GM10847 (cell line): Measurements from ENCODE around the gene TSPAN8.

Experiments
- POLR2A ChIP-seq: IDR thresholded peaks from 2 replicates; pipeline ENCODE4 v1.6.1; 2011; ENCODE audit not compliant: insufficient read length; ENCODE audit errors: extremely low read depth

The TSPAN8 gene

DNA sequence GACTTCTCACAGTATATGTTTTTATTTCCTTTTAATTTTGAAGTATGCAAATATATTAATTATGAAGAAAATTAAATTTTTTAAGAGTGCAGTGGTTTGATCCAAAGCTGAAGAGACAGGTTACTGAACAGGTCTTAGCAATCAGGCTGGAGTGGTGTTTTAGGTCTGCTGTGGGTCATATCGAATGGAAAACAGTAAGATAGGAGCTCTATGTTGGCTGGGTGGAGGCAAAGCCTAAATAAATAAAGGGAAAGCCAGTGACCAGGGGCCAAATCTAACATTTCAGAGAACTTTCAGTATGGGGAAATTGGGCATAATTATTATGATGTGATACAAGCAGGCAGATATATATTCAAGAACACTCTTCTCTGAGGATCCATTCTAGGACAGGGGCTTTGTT lies 12.7 kb upstream of the TSPAN8 start:
- TF ChIP-seq POLR2A, result no peak

DNA sequence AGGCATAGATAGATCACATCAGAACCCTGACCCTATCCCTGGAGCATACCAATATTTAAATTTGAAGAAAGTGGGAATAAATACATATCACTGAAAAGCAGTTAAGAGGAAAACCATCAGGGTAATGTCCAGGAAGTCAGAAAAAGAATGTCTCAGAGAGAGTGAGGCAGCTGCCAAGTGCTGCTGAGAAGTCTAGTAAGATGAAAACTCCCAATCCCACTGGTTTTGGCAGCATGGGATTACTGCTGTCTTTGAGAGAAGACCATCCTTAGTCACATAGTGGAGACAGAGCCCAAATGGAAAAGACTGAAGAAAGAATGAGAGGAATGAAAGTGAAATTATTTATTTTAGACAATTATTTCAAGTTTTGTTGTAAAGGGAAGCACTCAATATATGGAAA lies 11.5 kb upstream of the TSPAN8 start:
- no peak for TF ChIP-seq POLR2A

DNA sequence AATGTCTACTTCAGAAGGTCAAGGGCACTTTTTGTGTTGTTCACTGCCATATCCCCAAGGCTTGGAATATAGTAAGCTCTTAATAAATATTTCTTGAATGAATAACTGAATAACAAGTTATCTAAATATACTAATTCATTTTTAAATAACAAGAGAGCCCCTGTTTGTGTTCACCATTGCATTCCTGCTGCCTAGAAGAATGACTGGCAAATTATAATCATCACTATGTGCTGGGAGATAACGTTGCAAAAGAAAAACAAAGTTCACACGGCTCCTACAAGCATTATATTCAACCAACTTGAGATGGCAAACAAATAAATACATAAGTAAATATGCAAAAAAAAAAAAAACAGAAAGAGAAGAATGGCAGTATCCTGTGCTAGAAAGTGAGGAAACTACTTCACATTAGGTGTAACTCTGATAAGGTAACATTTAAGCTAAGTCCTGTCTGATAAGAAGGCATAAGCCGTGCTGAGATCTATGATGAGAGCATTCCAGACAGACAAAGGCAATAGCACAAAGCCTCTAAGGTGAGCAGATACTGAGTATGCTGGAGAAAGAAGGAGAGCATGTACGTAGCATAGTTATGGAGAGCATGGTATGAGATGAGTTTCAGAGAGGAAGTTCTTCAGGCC lies 9.2 kb upstream of the TSPAN8 start:
- TF ChIP-seq POLR2A, result no peak

DNA sequence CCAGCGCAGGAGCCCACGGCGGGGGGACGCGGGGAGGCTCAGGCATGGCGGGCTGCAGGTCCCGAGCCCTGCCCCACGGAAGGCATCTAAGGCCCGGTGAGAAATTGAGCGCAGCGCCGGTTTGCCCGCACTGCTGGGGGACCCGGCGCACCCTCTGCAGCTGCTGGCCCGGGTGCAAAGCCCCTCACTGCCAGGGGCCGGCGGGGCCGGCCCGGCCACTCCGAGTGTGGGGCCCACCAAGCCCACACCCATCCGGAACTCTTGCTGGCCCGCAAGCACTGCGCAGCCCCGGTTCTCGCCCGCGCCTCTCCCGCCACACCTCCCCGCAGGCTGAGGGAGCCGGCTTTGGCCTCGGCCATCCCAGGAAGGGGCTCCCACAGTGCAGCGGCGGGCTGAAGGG lies 8.5 kb upstream of the TSPAN8 start:
- TF ChIP-seq POLR2A, result no peak

DNA sequence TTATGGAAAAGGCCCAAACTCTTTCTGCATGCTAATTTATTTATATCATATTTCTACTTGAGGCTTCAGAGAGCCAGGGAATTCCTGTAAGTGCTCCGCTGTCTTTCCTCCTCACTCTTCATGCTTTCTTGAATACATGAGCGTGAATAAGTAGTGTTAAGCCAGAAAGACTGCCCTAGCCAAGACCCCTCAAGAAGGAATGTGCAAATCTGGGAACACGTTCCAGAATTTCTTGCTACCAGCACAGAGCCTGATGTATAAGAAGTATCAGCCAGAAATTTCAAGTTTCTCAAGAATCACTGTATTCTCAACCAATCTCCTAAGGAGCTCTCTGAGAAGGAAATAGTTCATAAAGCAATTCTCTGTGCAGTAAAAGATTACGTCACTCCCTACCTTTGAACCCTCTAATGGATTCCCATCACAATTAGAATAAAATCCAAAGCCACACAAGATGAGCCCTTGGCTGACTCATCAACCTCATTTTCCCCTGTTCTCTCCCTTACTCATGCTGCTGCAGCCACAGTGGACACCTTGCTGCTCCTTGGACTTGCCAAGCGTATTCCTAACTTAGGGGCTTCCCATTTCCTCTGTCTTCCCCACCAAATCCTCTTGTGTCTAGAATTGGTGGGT lies 6.9 kb upstream of the TSPAN8 start:
- no peak for TF ChIP-seq POLR2A

DNA sequence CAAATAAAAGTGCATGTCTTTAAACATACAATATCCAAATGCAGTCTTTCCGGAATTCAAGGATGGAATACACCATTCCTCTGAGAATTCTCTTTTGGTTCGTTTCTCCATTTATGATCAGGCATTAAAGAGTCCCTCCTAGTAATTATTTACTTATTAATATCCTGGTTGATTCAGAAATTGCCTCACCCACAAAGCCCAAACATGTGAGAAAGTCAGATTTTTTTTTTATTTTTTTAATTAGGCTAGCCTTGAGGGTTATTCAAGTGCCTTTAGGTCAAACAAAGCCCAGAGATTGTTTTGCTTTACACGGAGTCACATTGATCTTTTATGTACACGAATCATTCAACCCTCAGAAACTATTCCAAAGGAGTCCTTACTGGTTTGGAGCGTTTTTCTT lies 6.4 kb upstream of the TSPAN8 start:
- no peak for TF ChIP-seq POLR2A

DNA sequence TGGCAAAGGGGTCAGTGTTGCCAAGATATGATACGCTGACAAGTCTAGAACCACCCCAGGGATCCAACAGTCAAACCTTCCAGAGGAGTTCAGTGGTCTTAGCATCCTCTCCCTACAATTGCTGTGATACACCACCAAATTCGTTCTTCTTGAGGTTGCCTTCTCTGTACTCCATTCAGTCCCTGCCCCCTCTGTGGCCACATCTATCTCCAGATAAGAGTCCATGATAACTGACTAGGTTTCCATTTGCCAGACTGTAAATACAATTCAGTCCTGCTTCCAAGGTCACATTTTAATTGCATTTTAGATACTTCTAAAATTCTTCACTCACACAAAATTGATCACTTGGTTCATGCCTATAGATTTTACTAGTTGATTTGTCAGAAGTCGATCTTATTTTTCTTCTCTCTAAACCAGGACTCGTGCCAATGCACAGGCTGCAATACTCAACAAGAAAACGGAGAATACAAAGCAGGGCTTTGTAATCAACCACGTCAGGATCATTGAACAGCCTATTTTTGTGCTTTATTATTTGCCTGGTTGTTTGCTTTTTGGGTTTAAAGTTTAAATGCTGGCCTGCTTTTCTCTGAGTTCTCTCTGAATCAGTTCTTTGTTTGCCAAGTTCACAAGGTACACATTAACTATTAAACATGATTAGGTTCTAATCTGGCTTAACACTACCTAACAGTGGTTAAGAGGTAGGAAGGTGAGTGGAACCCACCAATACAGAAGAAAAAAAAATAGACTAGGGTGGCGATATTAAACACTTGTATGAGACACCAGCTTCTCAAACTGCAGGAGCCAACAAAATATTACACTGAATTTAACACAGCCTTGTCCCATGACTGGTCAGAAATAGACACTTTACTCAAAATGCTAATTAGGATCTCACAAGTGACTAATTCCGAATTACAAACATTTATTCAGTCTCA lies 5.3 kb upstream of the TSPAN8 start:
- no peak for TF ChIP-seq POLR2A

DNA sequence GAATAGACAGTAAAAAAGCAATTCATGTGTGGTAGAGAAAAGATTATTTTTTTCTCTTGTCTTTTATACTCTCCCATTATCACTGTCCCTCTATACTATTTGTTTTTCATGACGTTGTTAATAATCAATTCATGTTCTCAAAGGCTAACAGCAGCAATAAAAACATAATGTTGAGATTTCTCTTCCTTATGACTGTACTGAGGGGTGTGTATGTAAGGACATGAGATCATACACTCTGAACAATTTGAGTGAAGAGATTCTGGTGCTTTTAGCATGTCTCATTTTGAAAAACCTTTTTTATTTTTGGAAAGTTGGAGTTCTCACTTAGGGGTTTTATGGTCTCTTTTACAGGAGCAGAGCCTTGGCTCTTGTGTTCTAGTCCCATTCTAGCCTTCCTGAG lies 3.8 kb upstream of the TSPAN8 start:
- TF ChIP-seq POLR2A, result no peak

DNA sequence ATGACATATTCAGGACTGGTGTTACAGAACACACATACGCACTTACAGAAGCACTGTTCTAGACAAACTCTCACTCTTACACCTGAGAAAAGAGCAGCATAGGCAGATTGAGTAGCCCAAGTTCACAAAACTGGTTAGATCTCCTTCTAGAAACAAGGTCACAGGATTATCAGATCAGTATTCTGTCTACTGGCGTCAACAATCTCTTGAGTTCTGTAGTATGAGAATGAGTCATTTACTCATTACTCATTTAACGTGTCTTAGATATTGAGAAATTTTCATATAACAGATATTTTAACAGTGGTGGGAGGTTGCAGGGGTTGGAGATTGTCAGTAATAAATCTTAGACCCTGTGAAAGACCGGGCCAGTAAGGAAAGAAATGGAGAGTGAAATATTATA lies 2.8 kb upstream of the TSPAN8 start:
- no peak for TF ChIP-seq POLR2A

DNA sequence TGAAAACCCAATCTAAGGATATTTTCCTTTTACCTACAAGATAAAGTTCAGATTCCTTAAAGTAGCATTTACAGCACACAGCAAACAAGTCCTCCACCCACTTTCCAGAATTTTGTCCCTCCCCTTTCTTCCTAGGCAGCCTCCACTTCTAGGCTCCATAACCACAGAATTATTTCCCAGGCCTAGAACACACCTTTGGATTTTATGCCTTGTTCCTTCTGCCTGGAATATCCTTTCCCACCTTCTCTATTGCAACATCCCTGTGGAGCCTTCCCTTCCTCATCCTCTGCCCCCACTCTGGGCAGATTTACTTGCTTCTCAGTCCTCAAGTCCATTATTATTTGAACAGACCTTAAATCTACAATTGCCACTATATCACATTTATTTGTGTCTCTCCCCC lies 2.1 kb upstream of the TSPAN8 start:
- no peak for TF ChIP-seq POLR2A

DNA sequence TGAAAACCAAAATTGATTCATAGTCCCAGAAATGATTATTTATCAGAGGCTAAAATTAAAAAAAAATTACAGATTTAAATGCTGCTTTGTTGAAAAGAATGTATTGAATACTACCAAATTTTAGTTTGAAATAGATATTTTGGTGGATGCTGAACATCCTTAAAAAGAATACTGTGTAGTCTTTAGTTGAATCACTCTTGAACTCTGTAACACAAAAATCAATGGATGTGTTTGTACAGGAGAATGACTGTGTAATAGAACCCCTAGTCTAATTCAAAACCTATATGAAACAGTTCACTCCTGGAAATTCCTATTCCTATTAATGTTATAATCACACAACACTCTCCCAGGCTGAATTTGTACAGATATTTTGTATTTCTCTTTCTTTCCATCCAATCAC lies 1.5 kb upstream of the TSPAN8 start:
- no peak for TF ChIP-seq POLR2A

DNA sequence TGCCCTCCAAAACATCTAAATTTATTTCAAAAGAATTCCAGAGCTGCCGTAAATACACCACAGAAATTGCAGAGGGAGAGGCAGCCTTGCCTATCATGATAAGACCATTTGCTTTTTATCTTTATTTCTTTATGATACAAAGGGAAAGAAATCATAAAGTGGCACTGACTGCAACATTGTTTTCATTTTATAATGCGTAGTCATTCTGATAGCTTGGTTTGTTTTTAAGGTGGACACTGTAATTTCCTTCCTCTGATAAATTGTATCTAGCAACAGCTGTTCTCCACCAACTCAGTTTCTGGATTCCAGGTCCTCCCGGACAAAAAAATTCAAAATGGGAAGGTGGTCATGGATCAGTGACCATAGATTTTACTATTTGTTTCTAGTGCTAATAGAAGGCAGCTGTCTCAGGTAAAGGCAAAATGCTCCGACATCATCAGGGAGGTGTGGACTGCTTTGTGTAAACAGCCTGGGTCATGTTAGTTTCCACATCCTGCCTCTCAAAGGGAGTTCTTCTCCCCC lies 623 bp upstream of the TSPAN8 start:
- TF ChIP-seq POLR2A, result no peak

DNA sequence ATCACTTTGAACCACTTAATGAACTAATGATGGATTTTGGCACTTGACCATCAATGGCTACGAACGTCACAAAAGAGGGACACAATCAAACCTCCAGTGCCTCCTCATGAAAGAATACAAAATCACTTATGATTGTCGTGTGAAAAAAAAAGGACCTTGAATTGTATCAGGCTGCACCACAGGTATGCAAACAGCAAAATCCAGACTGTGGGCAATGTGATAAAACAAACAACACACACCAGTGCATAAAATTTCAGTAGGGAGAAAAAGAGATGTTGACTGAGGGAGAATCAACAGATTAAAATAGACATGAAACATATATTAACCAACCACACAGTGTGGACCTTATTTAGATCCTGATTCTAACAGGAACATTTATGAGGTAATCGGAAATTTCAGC lies 2.6 kb downstream of the TSPAN8 start:
- no peak for TF ChIP-seq POLR2A

DNA sequence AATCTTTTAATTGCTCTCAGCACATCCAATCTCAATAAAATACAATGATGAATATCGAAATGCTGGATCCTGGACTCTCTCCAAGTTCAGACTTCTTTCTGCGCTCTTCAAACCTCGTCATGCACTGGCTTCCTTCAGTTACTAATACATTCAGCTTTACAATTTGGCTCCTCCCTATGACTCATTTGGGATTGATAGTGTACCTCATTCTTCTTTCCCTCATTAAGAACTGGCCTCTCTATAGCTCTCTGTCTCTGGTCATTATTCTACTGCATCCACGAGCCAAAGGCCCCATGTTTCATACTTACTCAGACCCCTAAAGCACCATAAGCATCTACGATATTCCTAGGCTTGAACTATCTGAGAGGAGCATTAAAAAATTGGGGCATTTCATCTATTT lies 4.9 kb downstream of the TSPAN8 start:
- TF ChIP-seq POLR2A, result no peak

DNA sequence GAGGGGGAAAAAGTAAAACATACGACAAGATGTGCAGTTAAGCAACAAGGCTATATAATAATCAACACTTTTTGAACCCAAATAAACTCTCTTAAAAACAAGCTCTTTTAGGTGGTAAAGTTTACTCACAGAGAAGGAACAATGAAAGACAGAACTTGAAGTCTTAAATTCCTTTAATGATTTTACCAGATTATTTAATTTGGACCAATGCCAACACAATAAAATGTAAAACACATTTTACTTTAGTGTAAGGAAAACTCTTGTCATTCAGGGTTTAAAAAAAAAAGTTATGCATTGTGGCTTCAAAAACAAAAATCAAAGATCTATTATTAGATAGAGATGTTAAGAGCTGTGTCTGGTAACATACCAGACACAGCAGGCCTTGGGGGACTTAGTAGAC lies 13.1 kb downstream of the TSPAN8 start:
- TF ChIP-seq POLR2A, result no peak

DNA sequence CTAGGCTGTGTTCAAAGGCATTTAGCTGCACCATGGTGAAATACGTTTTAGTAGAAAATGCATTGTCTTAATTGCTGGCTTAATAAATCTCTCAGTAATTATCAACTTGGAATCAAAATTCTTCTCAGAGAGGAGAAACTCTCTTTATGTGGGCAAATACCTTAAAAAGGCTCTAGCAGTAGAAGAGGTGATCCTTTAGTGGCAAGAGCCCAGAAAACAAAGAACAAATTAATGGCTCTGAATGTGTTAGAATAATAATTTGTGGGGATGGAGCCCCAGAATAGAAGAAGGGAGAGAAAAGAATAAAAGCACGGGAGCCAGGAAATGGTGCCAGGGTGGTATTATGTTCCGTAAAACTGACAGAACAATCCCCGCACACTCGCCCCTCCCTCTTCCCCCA lies 14.8 kb downstream of the TSPAN8 start:
- TF ChIP-seq POLR2A, result no peak

DNA sequence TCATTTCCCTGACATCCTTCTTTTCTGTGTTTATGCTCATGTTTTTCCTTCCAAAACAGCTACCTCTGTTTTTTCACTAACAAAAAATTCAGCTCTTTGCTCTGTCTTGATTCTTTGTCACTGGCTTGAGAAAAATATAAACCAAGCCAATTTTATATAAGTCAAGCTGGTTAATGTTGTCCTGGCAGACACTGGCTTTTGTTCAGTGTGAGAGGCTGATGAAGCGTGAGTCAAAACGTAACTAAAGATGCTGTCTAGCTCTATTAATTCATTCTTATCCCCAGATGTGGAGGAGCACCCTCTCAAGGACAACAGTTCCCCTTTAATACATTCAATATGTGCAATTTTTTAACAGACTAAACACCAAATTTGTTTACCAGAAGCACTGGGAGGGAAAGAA lies 15.8 kb downstream of the TSPAN8 start:
- no peak for TF ChIP-seq POLR2A
